SK-N-MC (cell line): ENCODE results near the gene ARHGAP26.

ENCODE experiments used
- DNase-seq: peaks from one replicate; pipeline ENCODE4 v3.0.0-alpha.2; 2011; ENCODE audit warnings: low read depth, low spot score
- H3K27ac ChIP-seq: fragments of 200-600 bp; sonication (generic); 2 replicates; pipeline ENCODE4 v1.5.1; 2016; ENCODE audit warnings: mixed run types
- H3K36me3 ChIP-seq: fragments of 200-600 bp; sonication (generic); 2 replicates; pipeline ENCODE4 v1.6.1; 2017; ENCODE audit warnings: antibody characterized with exemption, low read length, mixed read lengths; ENCODE audit not compliant: insufficient read depth
- H3K4me3 ChIP-seq: fragments of 200-600 bp; sonication (generic); 2 replicates; pipeline ENCODE4 v1.5.1; 2016
- H3K9ac ChIP-seq: fragments of 200-600 bp; sonication (generic); 2 replicates; pipeline ENCODE4 v1.8.0; 2017; ENCODE audit warnings: mixed run types, mixed read lengths; ENCODE audit not compliant: insufficient read length
- H3K9me3 ChIP-seq: fragments of 200-600 bp; sonication (generic); 2 replicates; pipeline ENCODE4 v1.6.1; 2017; ENCODE audit warnings: low read depth, mild to moderate bottlenecking, antibody characterized with exemption, low read length, moderate library complexity, mixed read lengths
- EZH2 ChIP-seq: fragments of 200-600 bp; sonication (generic); IDR thresholded peaks from one replicate; pipeline ENCODE4 v1.6.1; 2017; ENCODE audit warnings: antibody characterized with exemption
- FOXP2 ChIP-seq: optimal IDR thresholded peaks from 2 replicates; pipeline ENCODE3; 2011; ENCODE audit warnings: mild to moderate bottlenecking, moderate library complexity; ENCODE audit not compliant: insufficient read depth; ENCODE audit errors: extremely low read length, control extremely low read depth
- POLR2AphosphoS5 ChIP-seq: IDR thresholded peaks from 2 replicates; pipeline ENCODE4 v1.6.1; 2012; ENCODE audit warnings: mild to moderate bottlenecking, low read depth, low read length, borderline replicate concordance

The ARHGAP26 gene

GRCh38 chr5:143119291-143119769, 349.2 kb downstream of the ARHGAP26 start:
- no peak overlapping the region for H3K4me3 ChIP-seq
- H3K9ac ChIP-seq = no peak overlapping the region
- H3K27ac ChIP-seq = no peak overlapping the region
- TF ChIP-seq EZH2 (no peak), POLR2AphosphoS5 (no peak), FOXP2 (no peak)
- no peaks in the 10 kb centered on the region for H3K9me3 ChIP-seq
- no peak for DNase-seq
- no peaks in the 10 kb centered on the region for H3K36me3 ChIP-seq

GRCh38 chr5:143119881-143120341, 349.7 kb downstream of the ARHGAP26 start:
- no peak for TF ChIP-seq POLR2AphosphoS5
- TF ChIP-seq FOXP2 = no peak
- no peak for TF ChIP-seq EZH2
- Histone ChIP-seq H3K36me3 (no peaks in the 10 kb centered on the region), H3K4me3 (0 out of 2 replicates have a peak overlapping the region, but pooled peaks have one; percentile 20), H3K9ac (no peak overlapping the region), H3K27ac (peak overlapping the region; percentile 45; the same call in 1 of the 2 replicates), H3K9me3 (no peaks in the 10 kb centered on the region)
- DNase-seq = no peak

- no peak overlapping the region for H3K4me3 ChIP-seq
- TF ChIP-seq FOXP2 (no peak), EZH2 (no peak), POLR2AphosphoS5 (no peak)
- no peak for DNase-seq
- H3K27ac ChIP-seq = peak overlapping the region; percentile 45; the same call in 1 of the 2 replicates
- H3K9me3 ChIP-seq = no peaks in the 10 kb centered on the region
- no peak overlapping the region for H3K9ac ChIP-seq
- H3K36me3 ChIP-seq = no peaks in the 10 kb centered on the region
Measured at GRCh38 chr5:143120460-143121134, 350.4 kb downstream of the ARHGAP26 start.

- H3K9ac ChIP-seq = no peak overlapping the region
Measured at GRCh38 chr5:143121135-143121475, 350.9 kb downstream of the ARHGAP26 start.

GRCh38 chr5:143124593-143124992, 354.4 kb downstream of the ARHGAP26 start:
- Histone ChIP-seq H3K36me3 (no peaks in the 10 kb centered on the region), H3K9ac (no peak overlapping the region), H3K27ac (no peak overlapping the region), H3K4me3 (no peak overlapping the region), H3K9me3 (no peaks in the 10 kb centered on the region)
- TF ChIP-seq FOXP2 (no peak), POLR2AphosphoS5 (no peak), EZH2 (no peak)
- DNase-seq = no peak

More at GRCh38 chr5:143121135-143121475, 350.9 kb downstream of the ARHGAP26 start:
- DNase-seq = no peak
- Histone ChIP-seq H3K9me3 (no peaks in the 10 kb centered on the region), H3K27ac (no peak overlapping the region), H3K36me3 (no peaks in the 10 kb centered on the region), H3K4me3 (no peak overlapping the region)
- TF ChIP-seq EZH2 = no peak
- no peak for TF ChIP-seq POLR2AphosphoS5
- no peak for TF ChIP-seq FOXP2

- Histone ChIP-seq H3K9ac (no peak overlapping the region), H3K9me3 (no peaks in the 10 kb centered on the region), H3K27ac (no peak overlapping the region), H3K36me3 (no peaks in the 10 kb centered on the region), H3K4me3 (no peak overlapping the region)
- DNase-seq = no peak
- TF ChIP-seq FOXP2 = no peak
- TF ChIP-seq POLR2AphosphoS5 = no peak
- no peak for TF ChIP-seq EZH2
Measured at GRCh38 chr5:143126174-143127019, 356.2 kb downstream of the ARHGAP26 start.

- H3K36me3 ChIP-seq = no peaks in the 10 kb centered on the region
- no peak for DNase-seq
- H3K4me3 ChIP-seq = peak overlapping the region; percentile 24
- H3K9me3 ChIP-seq = no peaks in the 10 kb centered on the region
- H3K9ac ChIP-seq = no peak overlapping the region
- H3K27ac ChIP-seq = peak overlapping the region; percentile 52; the same call in 1 of the 2 replicates
- no peak for TF ChIP-seq FOXP2
- no peak for TF ChIP-seq POLR2AphosphoS5
- TF ChIP-seq EZH2 = no peak
Measured at GRCh38 chr5:143128412-143129071, 358.4 kb downstream of the ARHGAP26 start.

- Histone ChIP-seq H3K27ac (peak overlapping the region; percentile 52; the same call in 1 of the 2 replicates), H3K36me3 (no peaks in the 10 kb centered on the region), H3K9ac (no peak overlapping the region), H3K4me3 (peak overlapping the region; percentile 24), H3K9me3 (no peaks in the 10 kb centered on the region)
- TF ChIP-seq EZH2 = no peak
- no peak for TF ChIP-seq POLR2AphosphoS5
- TF ChIP-seq FOXP2 = no peak
- DNase-seq = no peak
Measured at GRCh38 chr5:143129203-143129602, 359.0 kb downstream of the ARHGAP26 start.
